Panc1 (cell line): ENCODE data around the gene YAP1. TPM values are rescaled to one million over a fixed set of nuclear protein-coding genes. Genes with fewer than 3 reads are reported as not detected.

Experiments
- ATAC-seq: fragments of 200-7000 bp; cut with Tn5 transposase; 2 replicates; pipeline ENCODE4 v1.9.1; 2020; ENCODE audit warnings: mild to moderate bottlenecking, moderate library complexity
- BruUV-seq: library from RNA; stranded (reverse); fragments of 400-500 nt; replicated peaks from 2 replicates; lab custom pipeline; 2021; lab: Mats Ljungman, UMichigan
- CTCF ChIA-PET: fragments of 300-600 bp; sonication (Branson Sonifier 250); formaldehyde crosslinking; loops from one replicate; lab custom pipeline; 2022; ENCODE audit warnings: antibody characterized with exemption; lab: Charles Lee
- POLR2A ChIA-PET: fragments of 300-600 bp; sonication (Branson Sonifier 250); formaldehyde crosslinking; loops from one replicate; lab custom pipeline; 2022; ENCODE audit warnings: antibody characterized with exemption; lab: Charles Lee
- DNase-seq: peaks from one replicate; pipeline ENCODE4 v3.0.0-alpha.2; 2010; ENCODE audit warnings: low read depth, low spot score
- H3K27ac ChIP-seq: 2 replicates; pipeline ENCODE4 v1.5.1; 2011; ENCODE audit warnings: mild to moderate bottlenecking, low read length, inconsistent platforms
- H3K27me3 ChIP-seq: fragments of 200-500 bp; sonication (Bioruptor generic); 2 replicates; pipeline ENCODE4 v1.6.0; 2014; ENCODE audit warnings: low read length, inconsistent platforms; ENCODE audit not compliant: control insufficient read depth, insufficient read depth
- H3K36me3 ChIP-seq: fragments of 200-500 bp; sonication (Bioruptor generic); 2 replicates; pipeline ENCODE4 v1.5.1; 2014; ENCODE audit warnings: inconsistent platforms, mild to moderate bottlenecking, low read length, moderate library complexity; ENCODE audit not compliant: control insufficient read depth, insufficient read depth
- H3K4me1 ChIP-seq: 2 replicates; pipeline ENCODE4 v1.5.1; 2011; ENCODE audit warnings: inconsistent platforms, mild to moderate bottlenecking, low read length, moderate library complexity; ENCODE audit not compliant: control insufficient read depth, insufficient read depth
- H3K4me3 ChIP-seq, 2 experiments: 2 replicates each; pipeline ENCODE4 v1.5.1; 2011 to 2012; ENCODE audit warnings: low read depth in 2 of 2, low read length in 2 of 2, mild to moderate bottlenecking in 2 of 2, inconsistent platforms in 1 of 2, moderate library complexity in 1 of 2
- H3K9me3 ChIP-seq: fragments of 200-500 bp; sonication (Bioruptor generic); 2 replicates; pipeline ENCODE4 v1.5.1; 2014; ENCODE audit warnings: low read depth, mild to moderate bottlenecking, inconsistent platforms, low read length, moderate library complexity; ENCODE audit not compliant: control insufficient read depth, insufficient read depth
- CTCF ChIP-seq: fragments of 450-650 bp; IDR thresholded peaks from 2 replicates; pipeline ENCODE4 v1.5.1; 2017; ENCODE audit warnings: mild to moderate bottlenecking
- POLR2AphosphoS5 ChIP-seq: IDR thresholded peaks from 2 replicates; pipeline ENCODE4 v1.6.1; 2012; ENCODE audit warnings: mild to moderate bottlenecking, low read depth, low read length, moderate library complexity
- REST ChIP-seq, 2 experiments: IDR thresholded peaks; 2 replicates each; pipeline ENCODE4 v1.6.1; 2011 to 2012; ENCODE audit warnings: low read depth in 2 of 2, control low read depth in 1 of 2, low read length in 1 of 2, mild to moderate bottlenecking in 1 of 2, moderate library complexity in 1 of 2; ENCODE audit not compliant: insufficient read depth in 1 of 2
- SIN3A ChIP-seq: IDR thresholded peaks from 2 replicates; pipeline ENCODE4 v1.6.1; 2012; ENCODE audit warnings: low read depth, mild to moderate bottlenecking, low read length, moderate library complexity, borderline replicate concordance; ENCODE audit not compliant: insufficient read depth
- TCF7L2 ChIP-seq: IDR thresholded peaks from 2 replicates; pipeline ENCODE4 v1.6.1; 2011; ENCODE audit warnings: mild to moderate bottlenecking, low read depth, low read length, inconsistent platforms
- in situ Hi-C: cut with HindIII; loops from 2 replicates; pipeline ENCODE4 v1.10.0; 2016; ENCODE audit warnings: low sequenced_read_pairs, low pct_unique_long_range_greater_than_20kb
- intact Hi-C: fragments of 100-400 bp; cut with micrococcal nuclease; formaldehyde crosslinking; loops from one replicate; pipeline ENCODE4 v1.10.0; 2022; ENCODE audit not compliant: unreplicated experiment
- total RNA-seq: library from RNA; stranded (reverse); gene quantifications from one replicate; pipeline ENCODE4 v1.2.1, GENCODE V29; 2021; ENCODE audit not compliant: unreplicated experiment

Gene YAP1
- total RNA-seq, 1 experiment from 2014 or later: 158 TPM

GRCh38 chr11:102240502-102240901 lies 130.3 kb downstream of the YAP1 start:
- CTCF ChIA-PET: no interaction called here
- no TSS peak for BruUV-seq
- H3K9me3 ChIP-seq: no peaks in the 10 kb centered on the region
- intact Hi-C loops (no loop called here), in situ Hi-C loops (no loop called here)
- no peak overlapping the region for H3K27ac ChIP-seq
- DNase-seq: no peak
- TF ChIP-seq POLR2AphosphoS5 (no peak), SIN3A (no peak)
- POLR2A ChIA-PET: no interaction called here
- H3K4me3 ChIP-seq: no peak overlapping the region
- H3K36me3 ChIP-seq: no peaks in the 10 kb centered on the region
- no peaks in the 10 kb centered on the region for H3K27me3 ChIP-seq
- H3K4me1 ChIP-seq: peaks cover 9% of the 10 kb centered on the region
- no peak for ATAC-seq

- BruUV-seq: no TSS peak
Measured at GRCh38 chr11:102241026-102241425, 130.8 kb downstream of the YAP1 start.

More at GRCh38 chr11:102241026-102241425, 130.8 kb downstream of the YAP1 start:
- Histone ChIP-seq H3K4me3 (no peak overlapping the region), H3K36me3 (no peaks in the 10 kb centered on the region), H3K4me1 (peaks cover 9% of the 10 kb centered on the region), H3K27ac (0 out of 2 replicates have a peak overlapping the region, but pooled peaks have one; percentile 17), H3K27me3 (no peaks in the 10 kb centered on the region), H3K9me3 (no peaks in the 10 kb centered on the region)
- POLR2A ChIA-PET: no interaction called here
- intact Hi-C loops: no loop called here
- DNase-seq (no peak), ATAC-seq (0 out of 2 replicates have a peak, but pooled peaks have one; percentile 14)
- in situ Hi-C loops: no loop called here
- CTCF ChIA-PET: no interaction called here
- TF ChIP-seq REST (IDR thresholded peaks at IDR 0.05; ENCODE audit: insufficient read depth in 1 of 2, low read depth in 2 of 2, low read length in 1 of 2) (no peak), SIN3A (no peak), CTCF (no peak), POLR2AphosphoS5 (no peak), TCF7L2 (no peak)
